B cell (primary cell): ENCODE data around the gene CD81. TPM values are rescaled to one million over a fixed set of nuclear protein-coding genes. Genes with fewer than 3 reads are reported as not detected.
A peak's percentile ranks its signal among the peaks of the same experiment; 100 is the strongest.

Experiments
- ATAC-seq: fragments of 200-7000 bp; cut with Tn5 transposase; one replicate; pipeline ENCODE4 v1.10.0; 2021; ENCODE audit warnings: low read depth, mild to moderate bottlenecking, moderate number of reproducible peaks, moderate library complexity
- CTCF ChIA-PET: fragments of 350-600 bp; sonication (Branson Sonifier 250); formaldehyde crosslinking; loops from one replicate; lab custom pipeline; 2021; ENCODE audit warnings: antibody characterized with exemption, inconsistent platforms; lab: Charles Lee
- POLR2A ChIA-PET: fragments of 350-600 bp; sonication (Branson Sonifier 250); formaldehyde crosslinking; loops from one replicate; lab custom pipeline; 2021; ENCODE audit warnings: antibody characterized with exemption; lab: Charles Lee
- DNase-seq: peaks from one replicate; pipeline ENCODE4 v3.0.0; 2013
- H2AFZ ChIP-seq: 2 replicates; pipeline ENCODE4 v1.6.1; 2012; ENCODE audit warnings: mild to moderate bottlenecking, low read depth, low read length; ENCODE audit not compliant: insufficient read depth, poor library complexity, severe bottlenecking
- H3K27ac ChIP-seq, 2 donors: 1 replicate in 1 of 2; 2 replicates in 1 of 2; pipeline ENCODE4 v1.5.1; 2012 to 2013; ENCODE audit warnings: low read length in 2 of 2, mild to moderate bottlenecking in 2 of 2, moderate library complexity in 1 of 2
- H3K27me3 ChIP-seq, 4 experiments: fragments of 200-600 bp in 1 of 4; sonication (generic) in 1 of 4; replicated peaks in 1 of 4; 1 replicate in 2 of 4; 2 replicates in 2 of 4; pipeline versions ENCODE4 v1.6.1 to v1.7.0; 2013 to 2016; ENCODE audit warnings: low read length in 3 of 4, mild to moderate bottlenecking in 2 of 4, mixed read lengths in 1 of 4, moderate library complexity in 1 of 4; ENCODE audit not compliant: insufficient read depth in 4 of 4, control insufficient read depth in 3 of 4; ENCODE audit errors: control extremely low read depth in 1 of 4
- H3K36me3 ChIP-seq, 2 experiments: replicated peaks in 1 of 2; 1 replicate in 1 of 2; 2 replicates in 1 of 2; pipeline versions ENCODE4 v1.6.1 to v1.7.1; 2013; ENCODE audit warnings: low read length in 1 of 2; ENCODE audit not compliant: insufficient read depth in 2 of 2, control insufficient read depth in 1 of 2; ENCODE audit errors: control extremely low read depth in 1 of 2, extremely low read depth in 1 of 2
- H3K4me1 ChIP-seq, 2 donors: fragments of 200-600 bp in 1 of 2; sonication (generic) in 1 of 2; 1 replicate in 1 of 2; 2 replicates in 1 of 2; pipeline versions ENCODE4 v1.5.1 to v1.6.1; 2013 to 2017; ENCODE audit warnings: low read length in 2 of 2; ENCODE audit not compliant: control insufficient read depth in 2 of 2, insufficient read depth in 2 of 2
- H3K4me2 ChIP-seq: replicated peaks from 2 replicates; pipeline ENCODE3; 2012; ENCODE audit warnings: mild to moderate bottlenecking, low read depth, low read length; ENCODE audit not compliant: poor library complexity, severe bottlenecking
- H3K4me3 ChIP-seq, 5 experiments: fragments of 200-600 bp in 1 of 5; sonication (generic) in 1 of 5; 1 replicate in 3 of 5; 2 replicates in 2 of 5; pipeline versions ENCODE4 v1.5.1 to v1.7.0; 2011 to 2016; ENCODE audit warnings: low read length in 4 of 5, mild to moderate bottlenecking in 4 of 5, low read depth in 2 of 5, control low read depth in 1 of 5, moderate library complexity in 1 of 5; ENCODE audit not compliant: insufficient read depth in 1 of 5; ENCODE audit errors: control extremely low read depth in 1 of 5, extremely low read depth in 1 of 5
- H3K79me2 ChIP-seq: fragments of 200-600 bp; sonication (generic); one replicate; pipeline ENCODE4 v1.6.0; 2016; ENCODE audit warnings: low read length; ENCODE audit not compliant: control insufficient read depth, insufficient read depth
- H3K9ac ChIP-seq: fragments of 200-600 bp; sonication (generic); 2 replicates; pipeline ENCODE4 v1.6.1; 2017; ENCODE audit warnings: mild to moderate bottlenecking, low read length, moderate library complexity
- H3K9me3 ChIP-seq, 3 donors: one replicate each; pipeline versions ENCODE4 v1.6.1 to v1.7.1; 2013; ENCODE audit warnings: low read length in 2 of 3; ENCODE audit not compliant: control insufficient read depth in 2 of 3, insufficient read depth in 1 of 3; ENCODE audit errors: control extremely low read depth in 1 of 3
- H4K20me1 ChIP-seq: 2 replicates; pipeline ENCODE4 v1.6.0; 2012; ENCODE audit warnings: mild to moderate bottlenecking, low read length; ENCODE audit not compliant: insufficient read depth, control insufficient read depth, poor library complexity, severe bottlenecking
- H3K27ac Mint-ChIP-seq: one replicate; pipeline ENCODE4 v1.8.0; 2021; ENCODE audit warnings: mixed read lengths
- H3K27me3 Mint-ChIP-seq: one replicate; pipeline ENCODE4 v1.8.0; 2021; ENCODE audit warnings: mixed read lengths
- H3K4me1 Mint-ChIP-seq: one replicate; pipeline ENCODE4 v1.8.0; 2021; ENCODE audit warnings: mixed read lengths
- H3K4me3 Mint-ChIP-seq: one replicate; pipeline ENCODE4 v1.8.0; 2021; ENCODE audit warnings: mixed read lengths
- H3K9me3 Mint-ChIP-seq: one replicate; pipeline ENCODE4 v1.8.0; 2022; ENCODE audit warnings: mixed read lengths; ENCODE audit not compliant: insufficient read depth
- EZH2 ChIP-seq: IDR thresholded peaks from 2 replicates; pipeline ENCODE4 v1.6.1; 2012; ENCODE audit warnings: borderline replicate concordance, low read depth, mild to moderate bottlenecking, moderate library complexity, low read length; ENCODE audit not compliant: insufficient read depth, poor library complexity, severe bottlenecking
- WGBS: methylation state at CpG from one replicate; pipeline ENCODE4 v1.1.5; 2013; ENCODE audit warnings: missing lambda C conversion rate; ENCODE audit not compliant: insufficient coverage; 5-methylcytosine and 5-hydroxymethylcytosine counted together
- intact Hi-C: fragments of 100-400 bp; cut with micrococcal nuclease; formaldehyde crosslinking; loops from one replicate; pipeline ENCODE4 v1.10.0; 2022
- polyA plus RNA-seq: library from polyadenylated mRNA; depleted of rRNA; stranded (reverse); fragments of >200 nt; gene quantifications from 2 replicates; pipeline ENCODE4 v1.2.3, GENCODE V29; 2012
- total RNA-seq, 2 donors: library from RNA; stranded (reverse); fragments of 120-200 nt in 1 of 2; gene quantifications; 1 replicate in 1 of 2; 2 replicates in 1 of 2; pipeline versions ENCODE4 v1.2.3 to v1.2.4, GENCODE V29; 2013 to 2022
- TF ChIP-seq, protein P1 (sequence below): fragments of 200-600 bp; IDR thresholded peaks from one replicate; pipeline ENCODE4 v1.8.0; 2022; ENCODE audit warnings: antibody characterized with exemption, mild to moderate bottlenecking

CD81 gene
- total and polyA plus RNA-seq, 2 donors (not counting 1 experiment from before 2014, with no cell fraction given), result 253 to 361 TPM

DNA sequence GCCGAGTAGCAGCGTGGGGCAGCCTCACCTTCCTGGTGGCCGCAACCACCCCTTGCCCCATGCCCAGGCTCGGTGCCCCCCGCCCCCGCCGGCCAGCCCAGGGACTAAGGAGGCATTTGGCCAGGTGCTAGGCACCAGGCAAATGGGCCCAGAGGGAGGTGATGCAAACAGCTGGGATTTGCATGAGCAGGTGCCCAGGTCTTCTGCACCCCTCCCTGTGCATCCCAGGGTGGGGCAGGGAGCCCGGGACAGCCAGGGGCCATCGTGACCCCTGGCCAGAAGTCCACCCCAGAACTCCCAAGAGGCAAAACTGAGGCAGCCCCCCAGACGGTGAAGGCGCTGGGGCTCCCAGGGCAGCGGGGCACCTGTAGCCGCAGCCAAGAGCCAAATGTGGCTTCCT, 49.1 kb downstream of the CD81 start:
- Histone ChIP-seq H3K4me1 (no peaks in the 10 kb centered on the region), H3K27me3 (no peaks in the 10 kb centered on the region), H3K4me3 (no peak overlapping the region), H3K4me2 (no peak overlapping the region), H2AFZ (no peak overlapping the region), H3K36me3 (no peaks in the 10 kb centered on the region), H3K9me3 (no peaks in the 10 kb centered on the region), H3K79me2 (no peaks in the 10 kb centered on the region), H3K27ac (no peak overlapping the region), H3K9ac (no peak overlapping the region), H4K20me1 (no peaks in the 10 kb centered on the region)
- Mint-ChIP-seq H3K27ac (no peak overlapping the region), H3K27me3 (no peaks in the 10 kb centered on the region), H3K9me3 (no peaks in the 10 kb centered on the region), H3K4me1 (no peaks in the 10 kb centered on the region), H3K4me3 (no peak overlapping the region)
- ATAC-seq (no peak), DNase-seq (no peak)
- TF ChIP-seq EZH2, result no peak
- TF ChIP-seq, protein P1, sequence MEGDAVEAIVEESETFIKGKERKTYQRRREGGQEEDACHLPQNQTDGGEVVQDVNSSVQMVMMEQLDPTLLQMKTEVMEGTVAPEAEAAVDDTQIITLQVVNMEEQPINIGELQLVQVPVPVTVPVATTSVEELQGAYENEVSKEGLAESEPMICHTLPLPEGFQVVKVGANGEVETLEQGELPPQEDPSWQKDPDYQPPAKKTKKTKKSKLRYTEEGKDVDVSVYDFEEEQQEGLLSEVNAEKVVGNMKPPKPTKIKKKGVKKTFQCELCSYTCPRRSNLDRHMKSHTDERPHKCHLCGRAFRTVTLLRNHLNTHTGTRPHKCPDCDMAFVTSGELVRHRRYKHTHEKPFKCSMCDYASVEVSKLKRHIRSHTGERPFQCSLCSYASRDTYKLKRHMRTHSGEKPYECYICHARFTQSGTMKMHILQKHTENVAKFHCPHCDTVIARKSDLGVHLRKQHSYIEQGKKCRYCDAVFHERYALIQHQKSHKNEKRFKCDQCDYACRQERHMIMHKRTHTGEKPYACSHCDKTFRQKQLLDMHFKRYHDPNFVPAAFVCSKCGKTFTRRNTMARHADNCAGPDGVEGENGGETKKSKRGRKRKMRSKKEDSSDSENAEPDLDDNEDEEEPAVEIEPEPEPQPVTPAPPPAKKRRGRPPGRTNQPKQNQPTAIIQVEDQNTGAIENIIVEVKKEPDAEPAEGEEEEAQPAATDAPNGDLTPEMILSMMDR, result no peak
- ChIA-PET POLR2A (no interaction called here), CTCF (interaction anchor here (0.7 to 10.8 kb wide), 5 partner anchors 102 to 467 kb away, joined by 4 to 217 read pairs (median 17); no protein-coding TSS in a partner anchor)
- intact Hi-C loops, result no loop called here
- WGBS, result 85% methylated on average over 13 of the region's 13 CpGs

DNA sequence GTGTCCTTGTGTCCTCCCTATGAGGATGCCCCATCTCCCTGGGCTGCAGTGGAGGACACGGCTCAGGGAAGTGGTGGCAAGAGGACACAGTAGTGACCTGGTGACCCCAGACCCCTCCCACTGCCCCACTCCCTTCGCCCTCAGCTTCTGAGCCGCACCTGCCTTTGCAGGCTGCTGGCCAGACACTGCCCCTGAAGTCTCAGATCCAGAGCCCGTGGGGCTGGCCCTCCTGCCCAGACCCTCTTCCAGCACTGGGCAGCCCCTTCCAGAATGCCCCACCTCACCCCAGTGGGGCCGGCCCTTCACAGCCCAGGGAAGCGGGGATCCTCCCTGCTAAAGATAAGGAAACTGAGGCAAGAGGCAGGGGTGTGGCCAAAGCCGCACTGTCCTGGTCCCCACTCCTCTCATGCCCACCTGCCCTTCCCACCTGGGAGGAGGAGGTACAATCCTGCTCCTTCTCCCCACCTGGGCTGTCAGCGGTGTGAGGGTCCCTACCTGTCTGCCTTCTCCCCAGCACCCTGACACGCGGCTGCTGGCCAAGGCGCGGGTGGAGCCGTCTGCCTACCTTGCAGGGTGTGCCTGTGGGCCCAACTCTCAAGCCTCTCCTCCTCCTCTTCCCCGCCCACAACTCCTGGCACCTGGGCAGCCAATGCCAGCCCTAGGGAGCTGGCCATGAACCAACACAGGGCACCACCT, 49.9 kb downstream of the CD81 start:
- 93% methylated on average over 10 of the region's 14 CpGs for WGBS

More for the DNA sequence above, 49.9 kb downstream of the CD81 start:
- ATAC-seq (no peak), DNase-seq (peak; percentile 25)
- CTCF ChIA-PET, result interaction anchor here (0.9 to 10.8 kb wide), 8 partner anchors 18 to 466 kb away, joined by 4 to 217 read pairs (median 10); partner anchors contain the start of gene KCNQ1
- Histone ChIP-seq H3K4me3 (no peak overlapping the region), H4K20me1 (no peaks in the 10 kb centered on the region), H3K27ac (no peak overlapping the region), H3K9ac (no peak overlapping the region), H3K4me1 (no peaks in the 10 kb centered on the region), H3K9me3 (no peaks in the 10 kb centered on the region), H3K79me2 (no peaks in the 10 kb centered on the region), H3K27me3 (no peaks in the 10 kb centered on the region), H2AFZ (no peak overlapping the region), H3K36me3 (no peaks in the 10 kb centered on the region), H3K4me2 (no peak overlapping the region)
- POLR2A ChIA-PET, result interaction anchor here (0.7 kb wide), 1 partner anchor 18 kb away, joined by 3 read pairs; the partner anchor contains the start of genes KCNQ1 and TRPM5
- Mint-ChIP-seq H3K4me1 (no peaks in the 10 kb centered on the region), H3K27ac (no peak overlapping the region), H3K4me3 (no peak overlapping the region), H3K9me3 (no peaks in the 10 kb centered on the region), H3K27me3 (no peaks in the 10 kb centered on the region)
- intact Hi-C loops, result no loop called here
- TF ChIP-seq EZH2, result no peak
- TF ChIP-seq, protein P1, result no peak
